Fibroblast of peridontal ligament (primary cell): ENCODE results near the gene KRTAP6-1.

Experiments
- DNase-seq: peaks from one replicate; pipeline ENCODE4 v3.0.0-alpha.2; 2010; ENCODE audit errors: extremely low read depth

Gene KRTAP6-1

GRCh38 chr21:30577766-30578165 lies 36.0 kb downstream of the KRTAP6-1 start:
- DNase-seq: no peak

GRCh38 chr21:30567617-30568016 lies 46.1 kb downstream of the KRTAP6-1 start:
- no peak for DNase-seq

- no peak for DNase-seq
Observed at GRCh38 chr21:30563630-30564029, 50.1 kb downstream of the KRTAP6-1 start.
